Right lobe of liver (tissue), 6 donors: ENCODE data around the gene KATNBL1. TPM values are rescaled to one million over a fixed set of nuclear protein-coding genes. Genes with fewer than 3 reads are reported as not detected.

ENCODE experiments used
- ATAC-seq, 4 donors: fragments of 200-7000 bp; cut with Tn5 transposase; one replicate each; pipeline ENCODE4 v1.9.1; 2020; ENCODE audit warnings: mild to moderate bottlenecking in 4 of 4, moderate library complexity in 4 of 4
- DNase-seq, 3 donors: peaks; one replicate each; pipeline ENCODE4 v3.0.0-alpha.2; 2020
- H3K27ac ChIP-seq, 3 donors: fragments of 200-600 bp; one replicate each; pipeline ENCODE4 v1.8.0; 2022
- H3K27me3 ChIP-seq, 2 donors: fragments of 200-600 bp; one replicate each; pipeline ENCODE4 v1.8.0; 2022
- H3K36me3 ChIP-seq, 4 donors: fragments of 200-600 bp; sonication (generic) in 1 of 4; one replicate each; pipeline versions ENCODE4 v1.5.1 to v1.8.0; 2017 to 2022; ENCODE audit warnings: control low read depth in 1 of 4
- H3K4me1 ChIP-seq, 4 donors: fragments of 200-600 bp; sonication (generic) in 1 of 4; one replicate each; pipeline versions ENCODE4 v1.5.1 to v1.8.0; 2017 to 2022; ENCODE audit warnings: control low read depth in 1 of 4
- H3K4me3 ChIP-seq, 3 donors: fragments of 200-600 bp; one replicate each; pipeline ENCODE4 v1.8.0; 2022
- H3K9me3 ChIP-seq, 4 donors: fragments of 200-600 bp; sonication (generic) in 1 of 4; one replicate each; pipeline versions ENCODE4 v1.5.1 to v1.8.0; 2017 to 2022; ENCODE audit warnings: control low read depth in 1 of 4
- POLR2A ChIP-seq: fragments of 450-650 bp; IDR thresholded peaks from one replicate; pipeline ENCODE4 v1.6.1; 2017; ENCODE audit warnings: antibody characterized with exemption, mild to moderate bottlenecking
- WGBS: methylation state at CpG from one replicate; pipeline ENCODE4 v1.1.6; 2018; ENCODE audit warnings: low coverage, low lambda C conversion rate; ENCODE audit not compliant: insufficient coverage; ENCODE audit errors: missing lambda C conversion rate; 5-methylcytosine and 5-hydroxymethylcytosine counted together
- intact Hi-C, 2 donors: fragments of 100-400 bp; cut with DNase I; formaldehyde crosslinking; loops; one replicate each; pipeline versions ENCODE4 v1.11.2 to v1.14.1; 2022
- long read RNA-seq: library from polyadenylated mRNA; unstranded; transcript quantifications from one replicate; pipeline ENCODE4 v2.0.0, GENCODE V29; 2019
- total RNA-seq, 6 experiments: library from RNA; depleted of rRNA in 2 of 6; stranded (reverse); fragments of >200 nt in 2 of 6; fragmentation: NEBNext Ultra II Directional in 3 of 6; extraction: Animal tissue kit (Norgen Biotek cat#: 25700) in 3 of 6; gene quantifications; one replicate each; pipeline versions ENCODE4 v1.1.0 to v1.2.4, GENCODE V29; 2016 to 2023
- TF ChIP-seq, protein P1 (sequence below), 4 donors: fragments of 200-600 bp in 3 of 4; fragments of 450-650 bp in 1 of 4; IDR thresholded peaks; one replicate each; pipeline versions ENCODE4 v1.5.1 to v1.8.0; 2016 to 2022; ENCODE audit warnings: antibody characterized with exemption in 4 of 4, mild to moderate bottlenecking in 2 of 4
- donor health status: DM: no; HTN: yes; CAD: no.
- donor health status: DM: no; HTN: no; CAD: no.
- donor health status: DM: no; HTN: no; CAD: no.
- donor health status: DM: no; HTN: yes; CAD: no.
- donor health status: DM: no; HTN: yes; CAD: no.

KATNBL1 gene
- total RNA-seq, result 10 to 100 TPM; 12.4 to 22.4 (median 17.6) TPM
- long read RNA-seq, partial matches to known transcripts, result 3 of 8 reads
- long read RNA-seq, other reads (novel, unspliced or antisense), result 0 of 8 reads

DNA sequence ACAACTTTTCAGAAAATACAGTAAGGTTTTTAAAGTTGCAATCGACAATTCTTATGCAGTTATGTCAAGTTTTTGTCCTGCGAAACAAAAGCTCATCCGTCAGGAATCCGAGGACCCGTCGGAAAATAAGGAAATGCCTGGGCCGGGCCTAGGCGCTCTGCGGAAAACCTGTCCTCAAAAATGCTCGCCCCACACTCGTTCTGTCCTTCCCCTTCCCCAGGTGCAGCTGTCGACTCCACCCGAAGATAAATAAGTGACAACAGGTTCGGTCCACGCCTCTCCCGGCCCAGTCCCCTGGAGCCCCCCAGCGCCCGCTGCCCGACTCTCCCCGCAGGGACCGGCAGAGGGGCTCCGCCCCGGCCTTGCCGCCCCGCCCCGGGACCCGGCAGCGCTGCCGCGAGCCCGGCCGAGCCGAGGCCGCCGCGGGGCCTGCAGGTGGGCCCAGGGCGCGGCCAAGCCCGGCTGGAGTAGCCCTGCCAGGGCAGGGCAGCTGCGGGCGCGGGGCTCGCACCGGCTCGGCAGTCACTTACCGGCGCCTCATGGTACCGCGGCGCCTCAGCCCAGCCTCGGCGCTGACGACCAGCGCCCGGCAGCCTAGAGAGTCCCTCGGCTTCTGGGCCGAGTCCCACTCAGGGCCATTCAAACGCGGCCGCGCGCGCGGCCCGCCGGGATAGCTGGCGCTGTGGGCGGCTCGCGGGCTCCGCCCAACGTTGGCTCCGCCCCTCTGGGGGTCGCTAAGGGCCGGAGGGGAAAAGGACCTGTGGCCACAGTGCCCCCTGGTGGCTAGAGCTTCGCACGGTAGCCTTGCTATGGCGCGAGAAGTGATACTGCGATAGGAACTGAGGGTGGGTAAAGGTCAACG lies at the start of gene KATNBL1:
TSS of gene KATNBL1 (minus strand) at position 676 of the 862 bp plus-strand sequence. CDS start 46,420 bp downstream, outside the sequence.
- Histone ChIP-seq H3K27ac (peak within 1 kb of the TSS; percentile 30 to 75 (median 67)), H3K27me3 (no peaks in the 10 kb centered on the region), H3K4me1 (peaks cover 0 to 8% (median 4%) of the 10 kb centered on the region in 4 donors), H3K36me3 (no peaks in the 10 kb centered on the region), H3K4me3 (peak within 1 kb of the TSS; percentile 54 to 75 (median 70)), H3K9me3 (no peaks in the 10 kb centered on the region)
- peak; percentile 98 for TF ChIP-seq POLR2A
- TF ChIP-seq, protein P1, sequence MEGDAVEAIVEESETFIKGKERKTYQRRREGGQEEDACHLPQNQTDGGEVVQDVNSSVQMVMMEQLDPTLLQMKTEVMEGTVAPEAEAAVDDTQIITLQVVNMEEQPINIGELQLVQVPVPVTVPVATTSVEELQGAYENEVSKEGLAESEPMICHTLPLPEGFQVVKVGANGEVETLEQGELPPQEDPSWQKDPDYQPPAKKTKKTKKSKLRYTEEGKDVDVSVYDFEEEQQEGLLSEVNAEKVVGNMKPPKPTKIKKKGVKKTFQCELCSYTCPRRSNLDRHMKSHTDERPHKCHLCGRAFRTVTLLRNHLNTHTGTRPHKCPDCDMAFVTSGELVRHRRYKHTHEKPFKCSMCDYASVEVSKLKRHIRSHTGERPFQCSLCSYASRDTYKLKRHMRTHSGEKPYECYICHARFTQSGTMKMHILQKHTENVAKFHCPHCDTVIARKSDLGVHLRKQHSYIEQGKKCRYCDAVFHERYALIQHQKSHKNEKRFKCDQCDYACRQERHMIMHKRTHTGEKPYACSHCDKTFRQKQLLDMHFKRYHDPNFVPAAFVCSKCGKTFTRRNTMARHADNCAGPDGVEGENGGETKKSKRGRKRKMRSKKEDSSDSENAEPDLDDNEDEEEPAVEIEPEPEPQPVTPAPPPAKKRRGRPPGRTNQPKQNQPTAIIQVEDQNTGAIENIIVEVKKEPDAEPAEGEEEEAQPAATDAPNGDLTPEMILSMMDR (IDR thresholded peaks at IDR 0.05), result peak; percentile 90 to 98 (median 94)
- WGBS, result under 1% methylated on average over 12 of the region's 81 CpGs
- ATAC-seq (peak; percentile 98 to 99 (median 98)), DNase-seq (peak; percentile 98 to 99 (median 98))
- intact Hi-C loops, result loop anchor here (10.0 kb wide), 2 partner anchors 105 to 155 kb away; partner anchors contain the start of genes EMC7 (in 1 of the 2) and PGBD4 (in 1 of the 2)

DNA sequence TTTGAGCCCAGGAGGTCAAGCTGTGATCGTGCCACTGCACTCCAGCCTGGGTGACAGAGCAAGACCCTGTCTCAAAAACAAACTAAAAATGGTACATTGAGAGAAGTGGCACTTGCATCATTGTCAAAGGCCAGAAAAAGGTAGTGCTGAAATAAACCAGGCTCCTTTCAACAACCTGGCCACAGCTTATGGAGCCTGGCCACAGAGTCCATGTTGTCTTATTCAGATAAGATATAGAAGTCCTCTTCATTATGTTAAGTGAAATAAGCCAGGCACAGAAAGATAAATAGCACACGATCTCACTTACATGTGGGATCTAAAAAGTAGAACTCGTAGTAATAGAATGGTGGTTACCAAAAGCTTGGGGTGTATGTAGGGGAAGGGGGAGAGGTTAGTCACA lies 49.7 kb upstream of the KATNBL1 start:
- no peaks in the 10 kb centered on the region for H3K27me3 ChIP-seq
- ATAC-seq (no peak), DNase-seq (no peak)
- intact Hi-C loops, result no loop called here
- no peak overlapping the region for H3K27ac ChIP-seq
- TF ChIP-seq, protein P1 (IDR thresholded peaks at IDR 0.05), result no peak
- TF ChIP-seq POLR2A, result no peak
- peaks cover 0 to 11% (median 0%) of the 10 kb centered on the region in 4 donors for H3K36me3 ChIP-seq
- no peaks in the 10 kb centered on the region for H3K9me3 ChIP-seq
- no peaks in the 10 kb centered on the region for H3K4me1 ChIP-seq
- WGBS, result 85% methylated on average over 3 of the region's 3 CpGs
- no peak overlapping the region for H3K4me3 ChIP-seq

DNA sequence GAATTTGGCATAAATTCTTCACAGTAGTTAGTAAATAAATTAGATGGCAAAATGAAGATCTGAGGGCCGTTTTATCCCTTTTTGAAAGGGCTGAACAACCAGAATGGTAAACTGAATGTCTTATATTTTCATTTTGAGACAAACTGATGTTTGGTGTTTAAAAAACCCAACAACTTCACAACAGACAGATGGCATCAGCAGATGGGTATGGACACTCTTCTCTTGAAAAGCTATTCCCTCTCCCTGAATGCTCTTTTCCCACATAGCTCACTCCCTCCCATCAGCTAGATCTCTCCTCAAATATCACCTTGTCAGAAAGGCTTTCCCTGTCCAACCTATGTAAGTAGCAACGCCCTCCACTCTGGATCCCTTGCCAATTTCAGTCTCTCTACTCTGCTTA lies 48.3 kb upstream of the KATNBL1 start:
- no peak for TF ChIP-seq POLR2A
- ATAC-seq (no peak), DNase-seq (no peak)
- no peaks in the 10 kb centered on the region for H3K27me3 ChIP-seq
- intact Hi-C loops, result no loop called here
- H3K4me1 ChIP-seq, result no peaks in the 10 kb centered on the region
- peaks cover 0 to 18% (median 5%) of the 10 kb centered on the region in 4 donors for H3K36me3 ChIP-seq
- 90% methylated on average over 2 of the region's 2 CpGs for WGBS
- no peak overlapping the region for H3K27ac ChIP-seq
- no peak overlapping the region for H3K4me3 ChIP-seq
- H3K9me3 ChIP-seq, result no peaks in the 10 kb centered on the region

GRCh38 chr15:34252545-34252944 lies 42.6 kb upstream of the KATNBL1 start:
- no peak for ATAC-seq
- peaks cover 0 to 34% (median 6%) of the 10 kb centered on the region in 4 donors for H3K36me3 ChIP-seq
- intact Hi-C loops, result no loop called here

More at GRCh38 chr15:34252545-34252944, 42.6 kb upstream of the KATNBL1 start:
- no peaks in the 10 kb centered on the region for H3K9me3 ChIP-seq
- H3K4me1 ChIP-seq, result no peaks in the 10 kb centered on the region
- no peak overlapping the region for H3K27ac ChIP-seq
- H3K4me3 ChIP-seq, result no peak overlapping the region
- DNase-seq, result no peak
- TF ChIP-seq, protein P1 (IDR thresholded peaks at IDR 0.05), result no peak
- no peak for TF ChIP-seq POLR2A
- H3K27me3 ChIP-seq, result no peaks in the 10 kb centered on the region
